Measurements from ENCODE around the gene UMOD.

- no peak for TF ChIP-seq CTCF (IDR thresholded peaks at IDR 0.05)
- no peak for TF ChIP-seq POLR2A (IDR thresholded peaks at IDR 0.05)
Observed at GRCh38 chr16:20380782-20381181, 28.3 kb upstream of the UMOD start.
